H1 (cell line): ENCODE results near the gene NOC4L. TPM values are rescaled to one million over a fixed set of nuclear protein-coding genes. Genes with fewer than 3 reads are reported as not detected.

ENCODE experiments used
- CBX8 ChIP-seq: fragments of 300-800, 300-1000 bp; sonication (generic); IDR thresholded peaks from 2 replicates; pipeline ENCODE4 v1.7.1; 2016; ENCODE audit warnings: low read depth, low read length, borderline replicate concordance
- CHD1 ChIP-seq: IDR thresholded peaks from 2 replicates; pipeline ENCODE4 v1.6.1; 2012; ENCODE audit warnings: low read depth, low read length, improper control_type of control experiment
- CHD2 ChIP-seq: IDR thresholded peaks from 2 replicates; pipeline ENCODE4 v1.6.1; 2012; ENCODE audit warnings: low read length, improper control_type of control experiment
- CTBP2 ChIP-seq: IDR thresholded peaks from 2 replicates; pipeline ENCODE4 v1.7.0; 2011; ENCODE audit warnings: borderline replicate concordance, mild to moderate bottlenecking, moderate library complexity, mixed read lengths, low read length; ENCODE audit not compliant: insufficient read depth, insufficient read length
- CTCF ChIP-seq, 3 experiments: IDR thresholded peaks; 1 replicate in 2 of 3; 2 replicates in 1 of 3; pipeline versions ENCODE4 v1.5.1 to v1.6.1; 2011; ENCODE audit warnings: low read length in 3 of 3, mild to moderate bottlenecking in 3 of 3, inconsistent platforms in 2 of 3, low read depth in 1 of 3, moderate library complexity in 1 of 3; ENCODE audit not compliant: insufficient read depth in 1 of 3; ENCODE audit errors: control extremely low read depth in 1 of 3
- E2F6 ChIP-seq: IDR thresholded peaks from 2 replicates; pipeline ENCODE4 v1.6.1; 2012; ENCODE audit warnings: inconsistent platforms
- EGR1 ChIP-seq: IDR thresholded peaks from 2 replicates; pipeline ENCODE4 v1.6.1; 2011; ENCODE audit warnings: low read depth, low read length, borderline replicate concordance
- EP300 ChIP-seq, 2 experiments: IDR thresholded peaks; 1 replicate in 1 of 2; 2 replicates in 1 of 2; pipeline ENCODE4 v1.6.1; 2011 to 2012; ENCODE audit warnings: low read depth in 2 of 2, low read length in 2 of 2, mild to moderate bottlenecking in 2 of 2, borderline replicate concordance in 1 of 2, inconsistent platforms in 1 of 2, moderate library complexity in 1 of 2
- FOSL1 ChIP-seq: IDR thresholded peaks from 2 replicates; pipeline ENCODE4 v1.6.1; 2011; ENCODE audit warnings: mild to moderate bottlenecking, low read depth, low read length, moderate library complexity; ENCODE audit not compliant: insufficient read depth
- GABPA ChIP-seq: IDR thresholded peaks from 2 replicates; pipeline ENCODE4 v1.6.1; 2011; ENCODE audit warnings: mild to moderate bottlenecking, low read length, moderate library complexity, borderline replicate concordance; ENCODE audit not compliant: insufficient read depth
- JUN ChIP-seq: IDR thresholded peaks from 2 replicates; pipeline ENCODE4 v1.6.1; 2011; ENCODE audit warnings: low read depth, mild to moderate bottlenecking, improper control_type of control experiment, low read length
- JUND ChIP-seq: IDR thresholded peaks from 2 replicates; pipeline ENCODE4 v1.6.1; 2011; ENCODE audit warnings: mild to moderate bottlenecking, improper control_type of control experiment, low read length
- KDM4A ChIP-seq: IDR thresholded peaks from one replicate; pipeline ENCODE4 v1.7.1; 2012; ENCODE audit warnings: low read depth, mild to moderate bottlenecking, moderate library complexity, low read length, inconsistent platforms; ENCODE audit not compliant: severe bottlenecking
- KDM5A ChIP-seq: fragments of 200-600 bp; IDR thresholded peaks from 2 replicates; pipeline ENCODE4 v1.7.1; 2012; ENCODE audit warnings: mild to moderate bottlenecking, low read length, inconsistent platforms, mixed read lengths
- RBBP5 ChIP-seq: IDR thresholded peaks from 2 replicates; pipeline ENCODE4 v1.7.1; 2012; ENCODE audit warnings: low read depth, mild to moderate bottlenecking, inconsistent platforms, low read length, moderate library complexity, borderline replicate concordance
- SIN3A ChIP-seq, 2 experiments: IDR thresholded peaks in 1 of 2; conservative IDR thresholded peaks in 1 of 2; 2 replicates each; pipeline ENCODE4 v1.6.1; 2011 to 2012; ENCODE audit warnings: low read length in 2 of 2, improper control_type of control experiment in 1 of 2, low read depth in 1 of 2, mild to moderate bottlenecking in 1 of 2
- SP1 ChIP-seq: IDR thresholded peaks from 2 replicates; pipeline ENCODE4 v1.6.1; 2011; ENCODE audit warnings: low read depth, low read length
- SP4 ChIP-seq: IDR thresholded peaks from 2 replicates; pipeline ENCODE4 v1.6.1; 2012; ENCODE audit warnings: low read length, inconsistent platforms
- TBP ChIP-seq: IDR thresholded peaks from 2 replicates; pipeline ENCODE4 v1.6.1; 2011; ENCODE audit warnings: low read depth, low read length, improper control_type of control experiment
- TCF12 ChIP-seq: IDR thresholded peaks from 2 replicates; pipeline ENCODE4 v1.6.1; 2011; ENCODE audit warnings: low read depth, mild to moderate bottlenecking, low read length
- polyA plus RNA-seq, 7 experiments: library from polyadenylated mRNA; depleted of rRNA in 3 of 7; stranded (reverse) in 5 of 7; unstranded in 2 of 7; fragments of >200 nt in 5 of 7; fragments of 200-250 nt in 2 of 7; gene quantifications; 1 replicate in 5 of 7; 2 replicates in 1 of 7; 4 replicates in 1 of 7; pipeline versions ENCODE4 v1.2.1 to v1.2.3, GENCODE V29; 2011 to 2013; ENCODE audit warnings: missing spikeins in 2 of 7, mixed read lengths in 2 of 7
- total RNA-seq: library from RNA; stranded (reverse); fragmentation: NEBNext Ultra II Directional; extraction: Animal tissue kit (Norgen Biotek cat#: 25700); gene quantifications from 2 replicates; pipeline ENCODE4 v1.2.1, GENCODE V29; 2021

Gene NOC4L
- total and polyA plus RNA-seq, 2 of the 8 experiments (the other 6 are each of a cell fraction or from before 2014, with no cell fraction given), result 26.8 to 40.3 TPM

- peak; percentile 76 for TF ChIP-seq CHD2
- peak; percentile 71 to 97; a peak in 2 of 4 replicates for TF ChIP-seq SIN3A (conservative IDR thresholded peaks at IDR 0.05 in 1 of 2, IDR thresholded peaks at IDR 0.05 in 1 of 2; ENCODE audit: low read depth in 1 of 2, low read length in 2 of 2)
- TF ChIP-seq EP300 (IDR thresholded peaks at IDR 0.05; ENCODE audit: borderline replicate concordance in 1 of 2, low read depth in 2 of 2, low read length in 2 of 2), result peak in 1 of 2 experiments; percentile 90; a peak in 2 of 3 replicates
- TF ChIP-seq EGR1, result 0 out of 2 replicates have a peak, but pooled peaks have one; percentile 31
- no peak for TF ChIP-seq CBX8
- TF ChIP-seq JUND, result peak; percentile 86
- TF ChIP-seq RBBP5, result peak; percentile 87; the same call in 1 of the 2 replicates
- TF ChIP-seq CTCF (IDR thresholded peaks at IDR 0.05; ENCODE audit: control extremely low read depth in 1 of 3, insufficient read depth in 1 of 3, low read depth in 1 of 3, low read length in 3 of 3), result peak in 1 of 3 experiments; percentile 0; a peak in 1 of 4 replicates
- TF ChIP-seq SP4, result 0 out of 2 replicates have a peak, but pooled peaks have one; percentile 60
- TF ChIP-seq E2F6, result peak; percentile 42; the same call in 1 of the 2 replicates
- no peak; the same call in 1 of the 2 replicates for TF ChIP-seq GABPA
- no peak for TF ChIP-seq CHD1
- no peak for TF ChIP-seq FOSL1
- TF ChIP-seq TCF12, result 0 out of 2 replicates have a peak, but pooled peaks have one; percentile 32
- TF ChIP-seq CTBP2, result peak; percentile 81
- peak; percentile 100 for TF ChIP-seq KDM4A
- TF ChIP-seq SP1, result peak; percentile 69; the same call in 1 of the 2 replicates
- peak; percentile 92 for TF ChIP-seq KDM5A
- peak; percentile 77 for TF ChIP-seq TBP
- TF ChIP-seq JUN, result no peak
Observed at GRCh38 chr12:132144115-132144809, at the start of gene NOC4L, which contains the start of gene DDX51 (continued).
